Natural killer cell (primary cell): ENCODE data around the gene TBC1D2B. TPM values are rescaled to one million over a fixed set of nuclear protein-coding genes. Genes with fewer than 3 reads are reported as not detected.

Experiments used
- ATAC-seq, 3 donors: fragments of 150-1000 bp in 2 of 3; fragments of 200-7000 bp in 1 of 3; cut with Tn5 transposase; 1 replicate in 1 of 3; 2 replicates in 2 of 3; pipeline ENCODE4 v1.10.0; 2021; ENCODE audit warnings: mild to moderate bottlenecking in 2 of 3, moderate library complexity in 2 of 3
- DNase-seq, 2 donors: peaks; one replicate each; pipeline versions ENCODE4 v3.0.0 to v3.0.0-alpha.2; 2013 to 2021; ENCODE audit warnings: mixed read lengths in 1 of 2
- H3K27ac ChIP-seq: one replicate; pipeline ENCODE4 v1.5.1; 2013; ENCODE audit warnings: mild to moderate bottlenecking, low read length
- H3K27me3 ChIP-seq: one replicate; pipeline ENCODE4 v1.6.1; 2013; ENCODE audit warnings: low read length; ENCODE audit not compliant: control insufficient read depth, insufficient read depth
- H3K36me3 ChIP-seq: one replicate; pipeline ENCODE4 v1.6.1; 2013; ENCODE audit warnings: low read length; ENCODE audit not compliant: control insufficient read depth, insufficient read depth
- H3K4me1 ChIP-seq: one replicate; pipeline ENCODE4 v1.6.1; 2013; ENCODE audit warnings: low read length; ENCODE audit not compliant: control insufficient read depth, insufficient read depth
- H3K4me3 ChIP-seq: one replicate; pipeline ENCODE4 v1.5.1; 2013; ENCODE audit warnings: low read length
- H3K9me3 ChIP-seq: one replicate; pipeline ENCODE4 v1.6.1; 2013; ENCODE audit warnings: low read length; ENCODE audit not compliant: control insufficient read depth, insufficient read depth
- H3K27ac Mint-ChIP-seq, 2 donors: one replicate each; pipeline ENCODE4 v1.8.0; 2022; ENCODE audit warnings: mild to moderate bottlenecking in 2 of 2, mixed read lengths in 2 of 2, moderate library complexity in 1 of 2
- H3K27me3 Mint-ChIP-seq, 2 donors: one replicate each; pipeline ENCODE4 v1.8.0; 2022; ENCODE audit warnings: low read depth in 2 of 2, mixed read lengths in 2 of 2
- H3K36me3 Mint-ChIP-seq: one replicate; pipeline ENCODE4 v1.8.0; 2022; ENCODE audit warnings: mixed read lengths
- H3K4me1 Mint-ChIP-seq, 2 donors: one replicate each; pipeline ENCODE4 v1.8.0; 2022; ENCODE audit warnings: mixed read lengths in 2 of 2
- H3K4me3 Mint-ChIP-seq: one replicate; pipeline ENCODE4 v1.8.0; 2022; ENCODE audit warnings: mild to moderate bottlenecking, moderate library complexity, mixed read lengths
- H3K9me3 Mint-ChIP-seq, 2 donors: one replicate each; pipeline ENCODE4 v1.8.0; 2022; ENCODE audit warnings: mixed read lengths in 2 of 2
- WGBS: methylation state at CpG from one replicate; pipeline ENCODE4 v1.1.7; 2013; ENCODE audit warnings: missing lambda C conversion rate; ENCODE audit not compliant: insufficient coverage; 5-methylcytosine and 5-hydroxymethylcytosine counted together
- intact Hi-C: fragments of 100-400 bp; cut with micrococcal nuclease; formaldehyde crosslinking; loops from one replicate; pipeline ENCODE4 v1.14.2; 2022
- total RNA-seq, 4 donors: library from RNA; stranded (reverse); fragments of 120-200 nt in 1 of 4; gene quantifications; one replicate each; pipeline versions ENCODE4 v1.2.3 to v1.2.4, GENCODE V29; 2013 to 2022
- TF ChIP-seq, protein P1 (sequence below): fragments of 200-600 bp; IDR thresholded peaks from one replicate; pipeline ENCODE4 v1.8.0; 2022; ENCODE audit warnings: antibody characterized with exemption

The TBC1D2B gene
- total RNA-seq, 3 donors from 2014 or later (not counting 1 experiment from before 2014, with no cell fraction given) = 54.0 to 83.5 (median 56.7) TPM

DNA sequence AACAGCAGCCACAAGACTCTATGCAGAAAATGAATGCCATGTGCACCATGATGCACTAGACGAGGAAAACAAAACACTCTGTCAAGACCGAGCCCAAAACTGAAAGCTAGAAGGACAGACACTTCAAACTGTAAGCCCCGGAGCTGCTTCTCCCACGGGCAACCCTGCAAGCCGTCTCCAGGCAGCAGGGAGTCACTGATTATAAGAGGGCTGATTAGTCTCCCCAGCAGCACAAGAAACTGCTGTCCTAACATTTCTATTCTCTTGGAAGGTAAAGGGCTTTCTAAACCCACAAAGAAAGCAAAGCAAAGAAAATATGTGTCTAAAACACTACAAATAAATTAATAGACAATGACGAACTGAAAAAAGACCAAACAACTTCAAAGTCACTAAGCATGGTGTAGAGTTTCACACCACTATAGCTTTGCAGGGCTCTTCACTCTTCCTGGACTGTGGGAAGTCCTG lies 15.5 kb downstream of the TBC1D2B start:
- H3K9me3 ChIP-seq = no peaks in the 10 kb centered on the region
- DNase-seq (peak; percentile 31 to 71), ATAC-seq (peak; percentile 82 to 90 (median 85))
- intact Hi-C loops = no loop called here
- peaks cover 47% of the 10 kb centered on the region for H3K4me1 ChIP-seq
- H3K4me3 Mint-ChIP-seq = peak overlapping the region; percentile 83
- peak overlapping the region; percentile 1 for H3K4me3 ChIP-seq
- no peaks in the 10 kb centered on the region for H3K27me3 ChIP-seq
- TF ChIP-seq, protein P1, sequence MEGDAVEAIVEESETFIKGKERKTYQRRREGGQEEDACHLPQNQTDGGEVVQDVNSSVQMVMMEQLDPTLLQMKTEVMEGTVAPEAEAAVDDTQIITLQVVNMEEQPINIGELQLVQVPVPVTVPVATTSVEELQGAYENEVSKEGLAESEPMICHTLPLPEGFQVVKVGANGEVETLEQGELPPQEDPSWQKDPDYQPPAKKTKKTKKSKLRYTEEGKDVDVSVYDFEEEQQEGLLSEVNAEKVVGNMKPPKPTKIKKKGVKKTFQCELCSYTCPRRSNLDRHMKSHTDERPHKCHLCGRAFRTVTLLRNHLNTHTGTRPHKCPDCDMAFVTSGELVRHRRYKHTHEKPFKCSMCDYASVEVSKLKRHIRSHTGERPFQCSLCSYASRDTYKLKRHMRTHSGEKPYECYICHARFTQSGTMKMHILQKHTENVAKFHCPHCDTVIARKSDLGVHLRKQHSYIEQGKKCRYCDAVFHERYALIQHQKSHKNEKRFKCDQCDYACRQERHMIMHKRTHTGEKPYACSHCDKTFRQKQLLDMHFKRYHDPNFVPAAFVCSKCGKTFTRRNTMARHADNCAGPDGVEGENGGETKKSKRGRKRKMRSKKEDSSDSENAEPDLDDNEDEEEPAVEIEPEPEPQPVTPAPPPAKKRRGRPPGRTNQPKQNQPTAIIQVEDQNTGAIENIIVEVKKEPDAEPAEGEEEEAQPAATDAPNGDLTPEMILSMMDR = no peak
- 8% methylated on average over 6 of the region's 6 CpGs for WGBS
- H3K4me1 Mint-ChIP-seq = peaks cover 23 to 31% of the 10 kb centered on the region in 2 donors
- H3K27ac ChIP-seq = peak overlapping the region; percentile 68
- H3K27ac Mint-ChIP-seq = peak overlapping the region; percentile 92 to 96
- H3K36me3 ChIP-seq = no peaks in the 10 kb centered on the region
- H3K27me3 Mint-ChIP-seq = no peaks in the 10 kb centered on the region
- no peaks in the 10 kb centered on the region for H3K36me3 Mint-ChIP-seq
- H3K9me3 Mint-ChIP-seq = no peaks in the 10 kb centered on the region

DNA sequence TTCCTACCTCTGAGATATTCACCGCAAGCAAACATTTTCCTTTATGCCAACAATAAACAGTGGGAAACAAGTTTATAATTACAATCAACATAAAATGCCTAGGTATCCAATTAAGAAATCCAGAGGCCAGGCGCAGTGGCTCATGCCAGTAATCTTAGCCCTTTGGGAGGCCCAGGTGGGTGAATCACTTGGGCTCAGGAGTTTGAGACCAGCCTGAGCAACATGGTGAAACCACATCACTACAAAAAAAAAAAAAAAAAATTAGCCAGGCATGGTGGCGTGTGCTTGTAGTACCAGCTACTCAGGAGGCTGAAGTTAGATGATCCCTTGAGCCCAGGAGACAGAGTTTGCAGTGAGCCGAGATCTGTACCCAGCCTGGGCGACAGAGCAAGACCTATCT lies 17.3 kb downstream of the TBC1D2B start:
- no peaks in the 10 kb centered on the region for H3K36me3 Mint-ChIP-seq
- TF ChIP-seq, protein P1 = no peak
- no peaks in the 10 kb centered on the region for H3K27me3 ChIP-seq
- no peaks in the 10 kb centered on the region for H3K27me3 Mint-ChIP-seq
- H3K4me3 ChIP-seq = no peak overlapping the region
- peaks cover 36 to 48% of the 10 kb centered on the region in 2 donors for H3K4me1 Mint-ChIP-seq
- H3K9me3 ChIP-seq = no peaks in the 10 kb centered on the region
- intact Hi-C loops = no loop called here
- no peak overlapping the region for H3K4me3 Mint-ChIP-seq
- no peaks in the 10 kb centered on the region for H3K36me3 ChIP-seq
- no peak for DNase-seq
- H3K9me3 Mint-ChIP-seq = no peaks in the 10 kb centered on the region
- ATAC-seq = no peak
- 88% methylated on average over 5 of the region's 5 CpGs for WGBS
- no peak overlapping the region for H3K27ac ChIP-seq
- peaks cover 51% of the 10 kb centered on the region for H3K4me1 ChIP-seq
- peak overlapping the region in 1 of 2 donors; percentile 70 for H3K27ac Mint-ChIP-seq

DNA sequence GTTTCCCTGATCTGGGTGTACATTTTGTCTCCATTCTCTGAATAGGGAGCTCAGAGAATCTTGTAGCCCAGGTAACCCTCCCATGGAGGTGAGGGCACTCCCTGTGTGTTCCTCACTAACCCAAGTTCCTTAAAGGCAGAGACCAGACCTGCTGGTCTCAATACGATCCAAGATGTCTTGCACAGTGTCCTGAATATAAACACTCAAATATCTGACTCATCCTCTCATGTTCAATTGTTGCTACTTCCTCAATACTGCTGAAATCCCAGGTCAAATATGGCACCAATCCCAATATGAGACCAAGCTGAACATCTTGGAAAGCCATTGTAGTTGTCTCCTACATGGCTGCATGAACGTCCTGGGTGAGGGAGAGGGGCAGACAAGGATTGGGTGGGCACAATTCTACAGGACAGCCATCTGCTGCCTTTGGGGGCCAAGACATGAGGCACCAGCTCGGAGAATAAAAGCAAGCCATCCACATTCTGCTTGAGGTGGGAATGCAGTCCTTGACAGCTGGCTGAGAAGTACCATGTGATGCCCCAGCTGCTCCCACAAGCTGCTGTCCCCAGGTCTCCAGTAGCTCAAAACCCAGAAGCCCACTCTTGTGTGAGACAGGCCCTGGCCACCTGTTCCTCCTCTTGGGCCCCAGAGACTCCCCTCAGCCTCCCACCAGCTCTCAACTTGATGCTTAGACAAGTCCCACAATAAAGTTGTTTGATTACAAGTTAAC lies 18.2 kb downstream of the TBC1D2B start:
- no peak overlapping the region for H3K4me3 Mint-ChIP-seq
- H3K4me1 ChIP-seq = peaks cover 53% of the 10 kb centered on the region
- H3K27me3 Mint-ChIP-seq = no peaks in the 10 kb centered on the region
- no peaks in the 10 kb centered on the region for H3K9me3 ChIP-seq
- no peaks in the 10 kb centered on the region for H3K9me3 Mint-ChIP-seq
- H3K27me3 ChIP-seq = no peaks in the 10 kb centered on the region
- H3K4me3 ChIP-seq = no peak overlapping the region
- intact Hi-C loops = no loop called here
- ATAC-seq (no peak), DNase-seq (no peak)
- TF ChIP-seq, protein P1 = no peak
- WGBS = 78% methylated on average over 3 of the region's 3 CpGs
- peak overlapping the region in 1 of 2 donors; percentile 70 for H3K27ac Mint-ChIP-seq
- H3K4me1 Mint-ChIP-seq = peaks cover 45 to 57% of the 10 kb centered on the region in 2 donors
- no peak overlapping the region for H3K27ac ChIP-seq
- H3K36me3 Mint-ChIP-seq = no peaks in the 10 kb centered on the region
- H3K36me3 ChIP-seq = no peaks in the 10 kb centered on the region
